MV-4-11 (cell line): ENCODE results near the gene LMTK2.

Experiments
- DNase-seq: peaks from one replicate; lab custom pipeline; 2025; lab: John Stamatoyannopoulos, UW

Gene LMTK2

DNA sequence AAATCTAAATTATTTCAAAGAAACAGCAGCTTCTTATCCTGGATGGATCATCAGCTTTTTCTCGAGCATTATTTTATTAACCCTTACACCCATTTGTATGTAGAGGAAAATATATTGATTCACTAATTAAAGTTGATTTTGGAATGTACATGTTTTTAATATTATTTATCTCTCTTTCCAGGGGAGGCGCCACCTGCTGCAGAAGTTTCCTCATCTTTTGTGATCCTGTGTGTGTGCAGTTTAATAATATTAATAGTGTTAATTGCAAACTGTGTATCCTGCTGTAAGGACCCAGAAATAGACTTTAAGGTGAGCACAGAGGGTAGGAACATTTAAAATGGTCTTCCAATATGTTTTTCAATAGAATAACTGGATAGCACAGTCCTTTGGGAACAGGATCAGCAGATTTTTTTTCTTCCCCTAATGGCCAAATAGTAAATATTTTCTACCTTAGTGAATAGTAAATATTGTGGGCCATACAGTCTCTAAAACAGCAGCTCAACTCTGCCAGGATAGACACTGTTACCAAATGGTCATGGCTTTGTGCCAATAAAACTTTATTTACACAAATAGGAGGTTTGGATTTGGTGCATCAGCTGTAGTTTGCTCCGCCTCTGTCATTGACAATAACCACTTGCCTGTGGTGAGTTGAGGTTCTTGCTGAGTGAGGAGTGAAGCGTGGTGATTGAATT, 30.6 kb downstream of the LMTK2 start:
- DNase-seq, result no peak

DNA sequence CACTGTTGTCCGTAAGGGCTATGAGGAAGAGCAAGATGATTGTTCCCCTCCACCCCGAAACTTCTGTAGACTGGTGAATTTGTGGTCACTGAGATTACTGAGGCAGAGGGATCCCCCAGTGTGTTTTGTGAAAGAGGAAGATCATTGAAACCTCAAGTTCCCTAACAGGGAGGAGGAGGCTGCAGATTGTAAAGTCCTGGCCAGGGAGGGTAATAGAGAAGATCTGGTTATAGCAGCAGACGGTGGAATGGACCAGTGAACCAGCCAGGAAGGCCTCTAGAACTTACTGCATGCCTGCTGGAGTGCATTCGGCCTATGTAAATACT, 31.1 kb downstream of the LMTK2 start:
- DNase-seq, result peak; percentile 99

DNA sequence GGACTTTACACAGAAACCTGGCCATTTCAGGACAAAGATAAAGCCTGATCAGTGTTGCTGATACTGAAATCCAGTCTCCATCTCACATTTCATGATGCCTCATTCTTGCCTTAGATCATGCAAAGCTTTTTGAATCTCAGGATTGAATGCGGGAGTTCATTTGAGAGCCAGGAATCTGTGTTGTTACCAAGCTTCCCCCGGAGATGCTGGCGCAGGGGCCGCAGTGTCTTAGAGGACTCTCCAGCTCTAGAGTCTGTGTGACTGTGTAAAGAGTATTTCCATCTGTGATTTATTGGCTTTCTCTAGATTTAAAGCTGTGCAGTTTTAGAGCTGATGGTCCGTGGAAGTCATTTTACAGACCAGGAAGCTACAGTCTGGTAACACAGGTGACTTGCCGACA, 32.0 kb downstream of the LMTK2 start:
- no peak for DNase-seq

- no peak for DNase-seq
These were observed 36.0 kb downstream of the LMTK2 start for GRCh38 chr7:98142658-98143057.

DNA sequence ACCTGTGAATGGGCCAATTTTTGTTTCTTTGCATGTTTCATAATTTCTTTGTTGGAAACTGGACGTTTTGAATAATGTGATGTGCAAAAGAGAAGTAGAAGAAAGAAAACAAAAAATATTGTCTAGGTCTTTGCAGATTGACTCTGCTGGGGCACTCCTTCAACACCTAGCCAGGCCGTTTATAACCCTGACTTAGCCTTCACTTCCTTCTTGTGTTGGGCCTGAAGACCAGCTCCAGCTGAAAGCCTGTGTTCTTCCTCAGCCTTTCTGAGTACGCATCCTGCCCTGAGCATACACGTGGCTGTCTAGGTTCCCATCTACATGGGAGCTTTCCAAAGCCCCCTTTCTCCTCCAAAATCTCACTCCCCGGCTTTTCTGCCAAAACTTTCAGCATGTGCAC, 41.9 kb downstream of the LMTK2 start:
- no peak for DNase-seq

- no peak for DNase-seq
These were observed 42.5 kb downstream of the LMTK2 start for GRCh38 chr7:98149116-98149692.

- DNase-seq, result no peak
These were observed 45.2 kb downstream of the LMTK2 start for GRCh38 chr7:98151884-98152283.

DNA sequence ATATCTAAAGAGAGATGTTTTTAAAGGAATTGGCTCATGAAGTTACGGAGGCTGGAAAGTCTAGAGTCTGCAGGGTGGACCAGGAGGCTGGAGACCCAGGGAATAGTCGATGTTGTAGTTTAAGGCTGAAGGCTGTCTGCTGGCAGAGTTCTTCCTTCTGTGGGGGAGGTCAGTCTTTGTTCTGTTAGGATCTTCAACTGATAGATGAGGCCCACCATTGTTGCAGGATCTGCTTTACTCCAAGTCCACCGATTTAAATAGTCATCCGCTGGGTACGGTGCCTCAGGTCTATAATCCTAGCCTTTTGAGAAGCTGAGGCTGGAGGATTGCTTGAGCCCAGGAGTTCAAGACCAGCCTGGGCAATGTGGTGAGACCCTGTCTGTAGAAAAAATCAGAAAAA, 50.0 kb downstream of the LMTK2 start:
- no peak for DNase-seq

GRCh38 chr7:98157761-98158160, 51.1 kb downstream of the LMTK2 start:
- DNase-seq, result no peak

DNA sequence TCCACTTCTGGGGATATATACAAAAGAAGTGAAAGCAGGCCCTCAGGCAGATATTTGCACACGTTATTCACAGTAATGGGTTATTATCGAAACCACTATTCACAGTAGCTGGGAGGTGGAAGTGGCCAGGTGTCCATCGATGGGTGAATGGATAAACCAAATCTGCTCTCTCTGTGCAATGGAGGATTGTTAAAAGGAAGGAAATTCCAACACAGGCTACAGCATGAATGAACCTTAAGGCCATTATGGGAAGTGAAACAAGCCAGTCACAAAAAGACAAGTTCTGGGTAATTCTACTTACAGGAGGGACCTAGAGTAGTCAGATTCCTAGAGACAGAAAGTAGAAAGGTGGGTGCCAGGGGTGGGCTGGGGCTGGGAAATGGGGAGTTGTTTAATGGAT, 56.1 kb downstream of the LMTK2 start:
- peak; percentile 65 for DNase-seq

GRCh38 chr7:98163269-98163668, 56.6 kb downstream of the LMTK2 start:
- no peak for DNase-seq

- no peak for DNase-seq
These were observed 57.2 kb downstream of the LMTK2 start for GRCh38 chr7:98163704-98164494.

DNA sequence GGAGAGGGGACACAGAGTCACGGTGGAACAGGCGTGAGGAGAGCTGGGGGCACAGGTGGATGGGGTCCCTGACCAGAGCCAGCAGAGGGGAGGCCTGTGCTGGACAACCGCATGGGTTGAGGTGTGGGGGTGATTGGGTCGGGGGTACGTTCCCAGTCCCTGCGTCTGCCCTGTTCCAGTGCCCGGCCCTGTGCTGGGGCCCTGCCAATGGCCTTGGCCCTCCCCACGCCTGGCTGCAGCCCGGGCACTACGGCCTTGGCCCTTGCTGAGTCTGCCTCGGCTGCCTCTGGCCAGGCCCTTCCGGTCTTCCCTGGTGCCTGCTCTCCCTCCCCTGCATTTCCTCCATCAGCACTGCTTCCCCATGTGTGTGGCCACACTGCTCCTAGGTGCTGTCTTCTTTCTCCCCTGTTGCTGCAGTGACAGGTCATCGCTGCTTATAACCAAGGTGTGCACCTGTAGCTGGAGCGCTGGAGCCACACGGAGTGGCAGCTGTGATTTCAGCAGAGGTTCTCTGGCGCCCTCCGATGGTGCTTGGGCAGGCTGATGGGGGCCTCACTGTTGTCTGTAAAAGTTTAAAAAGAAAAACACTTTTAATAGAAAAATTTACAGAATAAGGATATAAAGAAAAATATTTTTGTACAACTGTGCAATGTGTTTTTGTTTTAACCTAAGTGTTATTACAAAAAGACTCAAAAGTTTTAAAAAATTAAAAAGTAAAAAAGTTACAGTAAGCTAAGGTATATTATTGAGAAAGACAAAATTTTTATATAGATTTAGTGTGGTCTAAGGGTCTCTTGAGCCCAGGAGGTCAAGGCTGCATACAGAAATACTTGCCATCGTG, 59.4 kb downstream of the LMTK2 start:
- no peak for DNase-seq

GRCh38 chr7:98166668-98166970, 60.0 kb downstream of the LMTK2 start:
- DNase-seq, result no peak

- DNase-seq, result no peak
These were observed 61.0 kb downstream of the LMTK2 start for GRCh38 chr7:98167653-98168052.

GRCh38 chr7:98168181-98168903, 61.7 kb downstream of the LMTK2 start:
- DNase-seq, result peak; percentile 13

GRCh38 chr7:98168904-98169621, 62.4 kb downstream of the LMTK2 start:
- no peak for DNase-seq

GRCh38 chr7:98170966-98171365, 64.3 kb downstream of the LMTK2 start:
- DNase-seq, result no peak

GRCh38 chr7:98171449-98171848, 64.8 kb downstream of the LMTK2 start:
- no peak for DNase-seq

GRCh38 chr7:98174334-98175259, 67.9 kb downstream of the LMTK2 start:
- no peak for DNase-seq
